Skeletal muscle tissue (tissue), 4 donors: Measurements from ENCODE around the gene SCUBE1. TPM values are rescaled to one million over a fixed set of nuclear protein-coding genes. Genes with fewer than 3 reads are reported as not detected.

Experiments
- H3K27ac ChIP-seq: one replicate; pipeline ENCODE4 v1.7.0; 2013; ENCODE audit warnings: mild to moderate bottlenecking, low read depth, low read length, inconsistent platforms
- H3K27me3 ChIP-seq, 3 donors: one replicate each; pipeline ENCODE4 v1.7.0; 2013; ENCODE audit warnings: low read length in 3 of 3; ENCODE audit not compliant: control insufficient read depth in 3 of 3, insufficient read depth in 3 of 3
- H3K36me3 ChIP-seq, 3 donors: one replicate each; pipeline ENCODE4 v1.7.0; 2013; ENCODE audit warnings: low read length in 3 of 3; ENCODE audit not compliant: control insufficient read depth in 3 of 3, insufficient read depth in 3 of 3
- H3K4me1 ChIP-seq, 3 donors: one replicate each; pipeline ENCODE4 v1.7.0; 2013; ENCODE audit warnings: low read length in 3 of 3, mild to moderate bottlenecking in 3 of 3; ENCODE audit not compliant: control insufficient read depth in 3 of 3, insufficient read depth in 3 of 3
- H3K4me3 ChIP-seq, 3 donors: one replicate each; pipeline ENCODE4 v1.7.0; 2013; ENCODE audit warnings: low read length in 3 of 3
- H3K9ac ChIP-seq, 3 donors: one replicate each; pipeline ENCODE4 v1.7.0; 2013; ENCODE audit warnings: low read length in 3 of 3, mild to moderate bottlenecking in 3 of 3, moderate library complexity in 2 of 3, low read depth in 1 of 3
- H3K9me3 ChIP-seq, 3 donors: one replicate each; pipeline ENCODE4 v1.7.0; 2013; ENCODE audit warnings: low read length in 3 of 3; ENCODE audit not compliant: control insufficient read depth in 3 of 3
- total RNA-seq: library from RNA; depleted of rRNA; stranded (reverse); fragments of >200 nt; gene quantifications from one replicate; pipeline ENCODE4 v1.2.3, GENCODE V29; 2014
- donor health status: Osteomylitis.

Gene SCUBE1
- total RNA-seq, 1 donor from 2014 or later, result under 0.01 TPM

GRCh38 chr22:43170131-43170480 is 173.1 kb downstream of the SCUBE1 start:
- Histone ChIP-seq H3K27me3 (no peaks in the 10 kb centered on the region), H3K4me3 (no peak overlapping the region), H3K4me1 (no peaks in the 10 kb centered on the region), H3K9me3 (no peaks in the 10 kb centered on the region), H3K27ac (no peak overlapping the region), H3K36me3 (peaks cover 47 to 66% (median 47%) of the 10 kb centered on the region in 3 donors), H3K9ac (no peak overlapping the region)

- Histone ChIP-seq H3K27me3 (no peaks in the 10 kb centered on the region), H3K36me3 (peaks cover 45 to 60% (median 46%) of the 10 kb centered on the region in 3 donors), H3K4me3 (no peak overlapping the region), H3K4me1 (peaks cover 0 to 2% (median 0%) of the 10 kb centered on the region in 3 donors), H3K9ac (no peak overlapping the region), H3K27ac (no peak overlapping the region), H3K9me3 (no peaks in the 10 kb centered on the region)
Observed at GRCh38 chr22:43169310-43170130, 173.7 kb downstream of the SCUBE1 start.

GRCh38 chr22:43168471-43169309 is 174.5 kb downstream of the SCUBE1 start:
- Histone ChIP-seq H3K4me3 (no peak overlapping the region), H3K9ac (no peak overlapping the region), H3K27me3 (no peaks in the 10 kb centered on the region), H3K36me3 (peaks cover 37 to 52% (median 40%) of the 10 kb centered on the region in 3 donors), H3K9me3 (no peaks in the 10 kb centered on the region), H3K4me1 (peaks cover 3 to 6% (median 6%) of the 10 kb centered on the region in 3 donors), H3K27ac (no peak overlapping the region)

GRCh38 chr22:43167001-43167589 is 176.1 kb downstream of the SCUBE1 start:
- H3K4me1 ChIP-seq, result peaks cover 8 to 11% (median 11%) of the 10 kb centered on the region in 3 donors
- no peak overlapping the region for H3K9ac ChIP-seq
- peaks cover 29 to 38% (median 36%) of the 10 kb centered on the region in 3 donors for H3K36me3 ChIP-seq
- no peaks in the 10 kb centered on the region for H3K9me3 ChIP-seq
- H3K27ac ChIP-seq, result no peak overlapping the region
- H3K4me3 ChIP-seq, result no peak overlapping the region
- H3K27me3 ChIP-seq, result no peaks in the 10 kb centered on the region

GRCh38 chr22:43166132-43166930 is 176.8 kb downstream of the SCUBE1 start:
- Histone ChIP-seq H3K36me3 (peaks cover 21 to 30% (median 28%) of the 10 kb centered on the region in 3 donors), H3K4me3 (no peak overlapping the region), H3K9ac (no peak overlapping the region), H3K4me1 (peaks cover 8 to 11% (median 11%) of the 10 kb centered on the region in 3 donors), H3K27me3 (no peaks in the 10 kb centered on the region), H3K9me3 (no peaks in the 10 kb centered on the region), H3K27ac (no peak overlapping the region)

GRCh38 chr22:43164636-43165035 is 178.5 kb downstream of the SCUBE1 start:
- no peaks in the 10 kb centered on the region for H3K9me3 ChIP-seq
- no peak overlapping the region for H3K9ac ChIP-seq
- H3K36me3 ChIP-seq, result peaks cover 13 to 27% (median 17%) of the 10 kb centered on the region in 3 donors
- H3K4me3 ChIP-seq, result no peak overlapping the region
- H3K4me1 ChIP-seq, result peaks cover 8 to 11% (median 11%) of the 10 kb centered on the region in 3 donors
- no peaks in the 10 kb centered on the region for H3K27me3 ChIP-seq
- no peak overlapping the region for H3K27ac ChIP-seq

- Histone ChIP-seq H3K9ac (no peak overlapping the region), H3K4me3 (no peak overlapping the region), H3K4me1 (peaks cover 8 to 11% (median 11%) of the 10 kb centered on the region in 3 donors), H3K36me3 (peaks cover 10 to 18% (median 15%) of the 10 kb centered on the region in 3 donors), H3K9me3 (no peaks in the 10 kb centered on the region), H3K27ac (no peak overlapping the region), H3K27me3 (no peaks in the 10 kb centered on the region)
Observed at GRCh38 chr22:43163241-43163795, 179.9 kb downstream of the SCUBE1 start.

- Histone ChIP-seq H3K27ac (no peak overlapping the region), H3K9me3 (no peaks in the 10 kb centered on the region), H3K27me3 (no peaks in the 10 kb centered on the region), H3K4me1 (peaks cover 8 to 11% (median 11%) of the 10 kb centered on the region in 3 donors), H3K36me3 (peaks cover 5 to 13% (median 10%) of the 10 kb centered on the region in 3 donors), H3K9ac (no peak overlapping the region), H3K4me3 (no peak overlapping the region)
Observed at GRCh38 chr22:43162412-43163150, 180.6 kb downstream of the SCUBE1 start.
